Mesothelial cell of epicardium (in vitro differentiated cells): Measurements from ENCODE around the gene UNC13C. TPM values are rescaled to one million over a fixed set of nuclear protein-coding genes. Genes with fewer than 3 reads are reported as not detected.

Source experiments
- DNase-seq, 2 experiments: peaks; one replicate each; pipeline ENCODE4 v3.0.0; 2021; ENCODE audit warnings: low spot score in 2 of 2; ENCODE audit not compliant: unreplicated experiment in 2 of 2
- H3K27ac Mint-ChIP-seq: 2 replicates; pipeline ENCODE4 v1.8.0; 2021; ENCODE audit warnings: mixed read lengths
- H3K27me3 Mint-ChIP-seq: 2 replicates; pipeline ENCODE4 v1.8.0; 2021; ENCODE audit warnings: low read depth, mixed read lengths
- H3K36me3 Mint-ChIP-seq: 2 replicates; pipeline ENCODE4 v1.8.0; 2021; ENCODE audit warnings: mixed read lengths
- H3K4me1 Mint-ChIP-seq: 2 replicates; pipeline ENCODE4 v1.8.0; 2021; ENCODE audit warnings: mixed read lengths
- H3K4me3 Mint-ChIP-seq: 2 replicates; pipeline ENCODE4 v1.8.0; 2021; ENCODE audit warnings: mild to moderate bottlenecking, moderate library complexity, mixed read lengths
- H3K9me3 Mint-ChIP-seq: 2 replicates; pipeline ENCODE4 v1.8.0; 2021; ENCODE audit warnings: mixed read lengths
- CTCF ChIP-seq: fragments of 200-600 bp; sonication (generic); IDR thresholded peaks from one replicate; pipeline ENCODE4 v1.5.0; 2021; ENCODE audit warnings: antibody characterized with exemption; ENCODE audit not compliant: unreplicated experiment
- total RNA-seq: library from RNA; stranded (reverse); gene quantifications from 3 replicates; pipeline ENCODE4 v1.2.1, GENCODE V29; 2021

UNC13C gene
- total RNA-seq, 1 donor from 2014 or later: 2.7 TPM

DNA sequence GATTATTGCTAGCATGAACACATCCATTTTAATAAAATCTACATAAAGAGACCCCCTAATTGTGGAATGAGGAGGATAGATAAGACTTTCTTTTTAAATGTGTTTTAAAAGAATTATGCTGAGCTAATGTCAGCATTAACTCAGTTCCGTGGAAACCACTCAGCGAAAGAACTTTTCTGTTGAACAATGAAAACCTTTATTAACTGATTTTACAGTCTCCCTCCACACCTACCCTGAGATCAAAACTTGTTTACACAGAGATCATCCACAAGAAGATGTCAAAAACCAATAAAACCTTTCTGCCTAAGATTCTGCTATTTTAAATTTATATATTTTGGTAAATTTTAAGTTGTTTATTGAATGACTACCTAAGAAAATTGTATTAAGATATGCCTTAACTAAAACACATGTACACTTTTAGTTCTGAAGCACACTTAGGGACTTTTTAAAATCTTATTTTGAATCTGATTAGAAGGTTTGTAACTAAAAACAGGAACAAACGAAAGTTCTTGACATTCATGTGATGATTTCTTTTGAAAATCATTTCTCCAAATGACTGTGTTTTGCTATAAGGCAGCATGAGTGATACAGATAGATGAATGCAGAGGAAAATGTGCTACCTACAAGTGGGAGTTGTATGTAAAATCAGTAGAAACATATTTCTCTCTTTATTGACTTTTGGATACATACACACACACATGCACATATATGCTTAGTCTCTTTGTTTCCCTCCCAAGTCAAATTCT, 369.0 kb downstream of the UNC13C start:
- DNase-seq: no peak
- no peak overlapping the region for H3K4me3 Mint-ChIP-seq
- H3K36me3 Mint-ChIP-seq: no peaks in the 10 kb centered on the region
- no peak overlapping the region for H3K27ac Mint-ChIP-seq
- H3K4me1 Mint-ChIP-seq: no peaks in the 10 kb centered on the region
- TF ChIP-seq CTCF: no peak
- H3K9me3 Mint-ChIP-seq: peaks cover 3% of the 10 kb centered on the region
- H3K27me3 Mint-ChIP-seq: no peaks in the 10 kb centered on the region

DNA sequence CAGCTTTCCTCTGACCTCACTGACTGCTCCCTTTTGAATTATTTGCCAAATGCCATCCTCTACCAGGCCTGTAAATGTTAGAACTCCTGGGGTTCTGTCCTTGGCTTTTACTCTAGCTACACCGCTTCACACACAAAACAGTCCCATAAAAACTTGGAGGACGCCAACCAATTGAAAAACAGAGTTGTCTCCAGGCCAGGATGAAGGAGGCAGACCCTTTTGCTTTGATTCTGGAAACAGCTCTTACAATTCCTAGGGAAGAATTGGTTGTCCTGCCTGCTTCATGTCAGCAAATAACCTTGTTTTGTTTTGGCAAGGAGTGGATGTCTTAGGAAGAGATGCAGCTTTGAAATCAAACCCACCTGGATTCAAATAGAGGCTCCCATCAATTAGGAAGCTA, 375.5 kb downstream of the UNC13C start:
- Mint-ChIP-seq H3K27me3 (no peaks in the 10 kb centered on the region), H3K36me3 (no peaks in the 10 kb centered on the region), H3K4me3 (no peak overlapping the region), H3K27ac (no peak overlapping the region), H3K4me1 (no peaks in the 10 kb centered on the region), H3K9me3 (peaks cover 21% of the 10 kb centered on the region)
- no peak for TF ChIP-seq CTCF
- no peak for DNase-seq

DNA sequence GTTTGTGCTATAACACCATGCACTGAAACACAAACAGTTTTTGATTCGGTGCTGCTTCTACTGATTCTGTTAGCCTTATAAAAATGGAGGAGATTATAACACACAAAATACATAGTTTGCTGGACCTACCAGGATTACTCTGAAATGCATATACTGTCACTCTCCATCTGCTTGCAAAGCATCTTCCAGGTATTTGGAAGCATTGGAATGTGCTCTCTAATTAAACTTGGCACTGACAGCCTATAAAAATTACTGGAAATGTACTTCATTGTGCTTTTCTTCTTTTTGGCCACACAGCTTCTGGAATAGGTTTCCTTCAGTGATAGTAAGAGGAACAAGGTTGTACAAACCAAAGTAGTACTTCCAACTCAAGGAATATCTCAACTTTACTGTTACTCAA, 376.1 kb downstream of the UNC13C start:
- Mint-ChIP-seq H3K4me3 (no peak overlapping the region), H3K9me3 (peaks cover 27% of the 10 kb centered on the region), H3K27ac (no peak overlapping the region), H3K27me3 (no peaks in the 10 kb centered on the region), H3K4me1 (no peaks in the 10 kb centered on the region), H3K36me3 (peaks cover 2% of the 10 kb centered on the region)
- no peak for DNase-seq
- no peak for TF ChIP-seq CTCF

- no peak for TF ChIP-seq CTCF
- Mint-ChIP-seq H3K27ac (no peak overlapping the region), H3K27me3 (no peaks in the 10 kb centered on the region), H3K4me3 (no peak overlapping the region), H3K9me3 (peaks cover 22% of the 10 kb centered on the region), H3K4me1 (no peaks in the 10 kb centered on the region), H3K36me3 (no peaks in the 10 kb centered on the region)
- DNase-seq: no peak
Observed at GRCh38 chr15:54364961-54365360, 386.7 kb downstream of the UNC13C start.

DNA sequence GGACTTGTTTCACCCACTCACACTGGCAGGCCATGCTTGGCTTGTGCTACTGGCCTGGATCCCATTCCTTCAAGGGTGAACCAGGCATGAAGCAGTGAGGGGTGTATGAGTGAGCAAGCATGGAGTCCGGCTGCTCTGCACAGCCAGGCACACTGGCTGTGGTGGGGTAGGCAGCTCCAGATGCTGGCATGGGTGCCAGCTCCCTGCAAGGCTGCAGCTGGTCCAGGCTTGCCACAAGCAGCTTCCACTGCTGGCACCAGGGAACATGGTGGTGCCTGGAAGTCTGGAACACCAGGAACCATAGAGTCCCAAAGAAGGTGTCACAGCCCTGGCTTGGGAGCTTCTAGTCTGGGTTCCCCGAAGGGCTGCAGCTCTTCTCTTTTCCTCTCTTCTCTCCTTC, 395.1 kb downstream of the UNC13C start:
- Mint-ChIP-seq H3K27ac (no peak overlapping the region), H3K36me3 (no peaks in the 10 kb centered on the region), H3K9me3 (no peaks in the 10 kb centered on the region), H3K4me1 (no peaks in the 10 kb centered on the region), H3K27me3 (no peaks in the 10 kb centered on the region), H3K4me3 (no peak overlapping the region)
- no peak for TF ChIP-seq CTCF
- DNase-seq: no peak
